ENCODE results near the gene XPO4. TPM values are rescaled to one million over a fixed set of nuclear protein-coding genes. Genes with fewer than 3 reads are reported as not detected.
A peak's percentile ranks its signal among the peaks of the same experiment; 100 is the strongest.

XPO4 gene
- total and polyA plus RNA-seq, 2 donors (not counting 3 experiments of a cell fraction or from before 2014, with no cell fraction given), result 6.0 to 22.5 TPM

GRCh38 chr13:20825477-20825875 is 77.1 kb downstream of the XPO4 start:
- intact Hi-C loops (cut with micrococcal nuclease) (loop anchor here (5.0 kb wide), 3 partner anchors 38 to 258 kb away; partner anchors contain the start of genes EEF1AKMT1 and IFT88), dilution Hi-C loops (cut with MboI; ENCODE audit: extremely low pct_ligation_motif_present, low sequenced_read_pairs) (no loop called here)
- CTCF ChIA-PET, result interaction anchor here (0.9 to 5.1 kb wide), 4 partner anchors 9 to 118 kb away, joined by 3 to 92 read pairs (median 4); partner anchors contain the start of gene IL17D
- Histone ChIP-seq H3K4me2 (ENCODE audit: insufficient read depth, low read length) (no peak overlapping the region), H4K20me1 (replicated peaks; ENCODE audit: control insufficient read depth, extremely low read depth, insufficient read depth, low read length) (no peaks in the 10 kb centered on the region), H3K36me3 (ENCODE audit: control insufficient read depth in 2 of 2, extremely low read depth in 1 of 2, insufficient read depth in 2 of 2, low read length in 2 of 2) (no peaks in the 10 kb centered on the region), H3K9ac (replicated peaks; ENCODE audit: extremely low read depth, insufficient read depth, low read length) (no peak overlapping the region), H3K9me3 (replicated peaks; ENCODE audit: control insufficient read depth, insufficient read depth, low read length) (no peaks in the 10 kb centered on the region), H3K27ac (ENCODE audit: insufficient read depth, low read depth, low read length) (no peak overlapping the region), H3K4me1 (ENCODE audit: control insufficient read depth, extremely low read depth, insufficient read depth, low read length) (peaks cover 3% of the 10 kb centered on the region), H3K4me3 (replicated peaks in 1 of 3; ENCODE audit: insufficient read depth in 1 of 3, low read depth in 1 of 3, low read length in 3 of 3) (no peak overlapping the region), H2AFZ (ENCODE audit: low read depth, low read length) (no peak overlapping the region), H3K27me3 (ENCODE audit: control insufficient read depth in 2 of 2, insufficient read depth in 2 of 2, low read length in 2 of 2) (no peaks in the 10 kb centered on the region), H3K79me2 (ENCODE audit: control insufficient read depth, insufficient read depth, low read length) (peaks cover 2% of the 10 kb centered on the region), H3K9me1 (replicated peaks; ENCODE audit: control insufficient read depth, extremely low read depth, insufficient read depth, low read length) (no peaks in the 10 kb centered on the region)
- DNase-seq (ENCODE audit: low read depth, low spot score) (peak; percentile 18), FAIRE-seq (no peak)
- POLR2A ChIA-PET, result no interaction called here
- no TSS peak for BruUV-seq (replicated peaks)
- TF ChIP-seq EZH2 (IDR thresholded peaks at IDR 0.05; ENCODE audit: borderline replicate concordance, low read depth, low read length, severe bottlenecking) (no peak), FOS (IDR thresholded peaks at IDR 0.05; ENCODE audit: borderline replicate concordance, insufficient read depth, low read length) (no peak), POLR2A (IDR thresholded peaks at IDR 0.05; ENCODE audit: low read depth, low read length) (no peak), MAX (IDR thresholded peaks at IDR 0.05; ENCODE audit: insufficient read depth, insufficient read length) (no peak), POLR2AphosphoS5 (IDR thresholded peaks at IDR 0.05; ENCODE audit: insufficient read depth, low read depth, low read length) (no peak), MYC (IDR thresholded peaks at IDR 0.05; ENCODE audit: low read depth, low read length) (no peak), JUN (IDR thresholded peaks at IDR 0.05; ENCODE audit: borderline replicate concordance, insufficient read depth, insufficient read length, low read depth) (no peak), CTCF (IDR thresholded peaks at IDR 0.05; ENCODE audit: extremely low read depth in 1 of 2, insufficient read depth in 1 of 2, low read depth in 1 of 2, low read length in 2 of 2) (no peak), GATA2 (IDR thresholded peaks at IDR 0.05; ENCODE audit: insufficient read depth, insufficient read length, low read depth, low read length) (no peak)

Measured in endothelial cell of umbilical vein (primary cell).